Ovary (tissue), 3 donors: ENCODE measurements around the gene CHKB.

Experiments
- CTCF ChIP-seq, 3 donors: fragments of 450-650 bp in 2 of 3; fragments of 200-600 bp in 1 of 3; IDR thresholded peaks; one replicate each; pipeline versions ENCODE4 v1.5.1 to v1.8.0; 2016 to 2022; ENCODE audit warnings: antibody characterized with exemption in 3 of 3, mild to moderate bottlenecking in 1 of 3
- EP300 ChIP-seq: sonication (generic); formaldehyde crosslinking; IDR thresholded peaks from one replicate; pipeline ENCODE4 v1.6.1; 2017; ENCODE audit warnings: antibody characterized with exemption
- POLR2A ChIP-seq: fragments of 450-650 bp; IDR thresholded peaks from one replicate; pipeline ENCODE4 v1.6.1; 2017; ENCODE audit warnings: antibody characterized with exemption, mild to moderate bottlenecking, moderate library complexity
- donor health status: DM: no; HTN: no; CAD: no.

- no peak for TF ChIP-seq CTCF (IDR thresholded peaks at IDR 0.05)
- TF ChIP-seq POLR2A = no peak
- no peak for TF ChIP-seq EP300
Observed at GRCh38 chr22:50612168-50612527, 29.5 kb upstream of the CHKB start.
